Activated CD8-positive, alpha-beta T cell treated with anti-CD3 and anti-CD28 coated beads for 36 hours (primary cell): ENCODE measurements around the gene ANKRD44. TPM values are rescaled to one million over a fixed set of nuclear protein-coding genes. Genes with fewer than 3 reads are reported as not detected.

Experiments
- ATAC-seq: fragments of 200-7000 bp; cut with Tn5 transposase; one replicate; pipeline ENCODE4 v1.10.0; 2021; ENCODE audit warnings: mild to moderate bottlenecking, moderate library complexity
- CTCF ChIA-PET: fragments of 350-600 bp; sonication (Branson Sonifier 250); formaldehyde crosslinking; loops from one replicate; lab custom pipeline; 2021; ENCODE audit warnings: antibody characterized with exemption; lab: Charles Lee
- POLR2A ChIA-PET: fragments of 350-600 bp; sonication (Branson Sonifier 250); formaldehyde crosslinking; loops from one replicate; lab custom pipeline; 2021; ENCODE audit warnings: antibody characterized with exemption; lab: Charles Lee
- DNase-seq: peaks from one replicate; pipeline ENCODE4 v3.0.0-alpha.2; 2020
- H3K27ac Mint-ChIP-seq: one replicate; pipeline ENCODE4 v1.8.0; 2021; ENCODE audit warnings: mild to moderate bottlenecking, mixed read lengths
- H3K27me3 Mint-ChIP-seq: one replicate; pipeline ENCODE4 v1.8.0; 2021; ENCODE audit warnings: mixed read lengths
- H3K36me3 Mint-ChIP-seq: one replicate; pipeline ENCODE4 v1.8.0; 2021; ENCODE audit warnings: low read depth, mixed read lengths
- H3K4me1 Mint-ChIP-seq: one replicate; pipeline ENCODE4 v1.8.0; 2021; ENCODE audit warnings: low read depth, mixed read lengths
- H3K4me3 Mint-ChIP-seq: one replicate; pipeline ENCODE4 v1.8.0; 2021; ENCODE audit warnings: mild to moderate bottlenecking, moderate library complexity, mixed read lengths
- H3K9me3 Mint-ChIP-seq: one replicate; pipeline ENCODE4 v1.8.0; 2021; ENCODE audit warnings: mixed read lengths
- intact Hi-C: fragments of 100-400 bp; cut with micrococcal nuclease; formaldehyde crosslinking; loops from one replicate; pipeline ENCODE4 v1.10.0; 2022
- total RNA-seq, 2 experiments: library from RNA; stranded (reverse); gene quantifications; one replicate each; pipeline ENCODE4 v1.2.3, GENCODE V29; 2021
- TF ChIP-seq, protein P1 (sequence below): fragments of 200-600 bp; IDR thresholded peaks from one replicate; pipeline ENCODE4 v1.8.0; 2022; ENCODE audit warnings: antibody characterized with exemption, mild to moderate bottlenecking

The ANKRD44 gene
- total RNA-seq, 2 experiments from 2014 or later: 131 to 132 TPM

DNA sequence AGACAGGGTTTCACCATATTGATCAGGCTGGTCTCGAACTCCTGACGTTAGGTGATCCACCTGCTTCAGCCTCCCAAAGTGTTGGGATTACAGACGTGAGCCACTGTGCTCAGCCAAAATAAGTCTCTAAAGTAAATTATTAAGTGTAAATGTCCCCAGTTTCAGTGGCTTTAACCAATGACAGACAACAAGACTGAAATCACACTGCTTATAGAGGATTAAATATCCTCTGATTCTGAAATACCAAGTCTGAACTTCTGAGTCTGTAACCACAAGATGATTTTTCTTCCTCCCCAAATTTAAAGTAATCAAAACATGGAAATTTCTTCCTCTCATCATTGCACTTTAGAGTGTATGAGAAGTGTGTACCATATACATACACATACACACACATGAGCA lies 16.5 kb upstream of the ANKRD44 start:
- ChIA-PET CTCF (interaction anchor here (1.0 to 4.0 kb wide), 15 partner anchors 9 to 213 kb away, joined by 3 to 20 read pairs (median 4); no protein-coding TSS in a partner anchor), POLR2A (interaction anchor here (1.0 to 2.3 kb wide), 8 partner anchors 9 to 31 kb away, joined by 3 to 11 read pairs (median 4); partner anchors contain the start of gene ANKRD44)
- ATAC-seq (no peak), DNase-seq (no peak)
- Mint-ChIP-seq H3K27me3 (no peaks in the 10 kb centered on the region), H3K4me1 (peaks cover 65% of the 10 kb centered on the region), H3K36me3 (peaks cover 14% of the 10 kb centered on the region), H3K27ac (peak overlapping the region; percentile 98), H3K9me3 (peaks cover 10% of the 10 kb centered on the region), H3K4me3 (peak overlapping the region; percentile 29)
- intact Hi-C loops: loop anchor here (2.0 to 5.0 kb wide), 2 partner anchors 16 to 35 kb away; partner anchors contain the start of gene ANKRD44
- TF ChIP-seq, protein P1, sequence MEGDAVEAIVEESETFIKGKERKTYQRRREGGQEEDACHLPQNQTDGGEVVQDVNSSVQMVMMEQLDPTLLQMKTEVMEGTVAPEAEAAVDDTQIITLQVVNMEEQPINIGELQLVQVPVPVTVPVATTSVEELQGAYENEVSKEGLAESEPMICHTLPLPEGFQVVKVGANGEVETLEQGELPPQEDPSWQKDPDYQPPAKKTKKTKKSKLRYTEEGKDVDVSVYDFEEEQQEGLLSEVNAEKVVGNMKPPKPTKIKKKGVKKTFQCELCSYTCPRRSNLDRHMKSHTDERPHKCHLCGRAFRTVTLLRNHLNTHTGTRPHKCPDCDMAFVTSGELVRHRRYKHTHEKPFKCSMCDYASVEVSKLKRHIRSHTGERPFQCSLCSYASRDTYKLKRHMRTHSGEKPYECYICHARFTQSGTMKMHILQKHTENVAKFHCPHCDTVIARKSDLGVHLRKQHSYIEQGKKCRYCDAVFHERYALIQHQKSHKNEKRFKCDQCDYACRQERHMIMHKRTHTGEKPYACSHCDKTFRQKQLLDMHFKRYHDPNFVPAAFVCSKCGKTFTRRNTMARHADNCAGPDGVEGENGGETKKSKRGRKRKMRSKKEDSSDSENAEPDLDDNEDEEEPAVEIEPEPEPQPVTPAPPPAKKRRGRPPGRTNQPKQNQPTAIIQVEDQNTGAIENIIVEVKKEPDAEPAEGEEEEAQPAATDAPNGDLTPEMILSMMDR: no peak

DNA sequence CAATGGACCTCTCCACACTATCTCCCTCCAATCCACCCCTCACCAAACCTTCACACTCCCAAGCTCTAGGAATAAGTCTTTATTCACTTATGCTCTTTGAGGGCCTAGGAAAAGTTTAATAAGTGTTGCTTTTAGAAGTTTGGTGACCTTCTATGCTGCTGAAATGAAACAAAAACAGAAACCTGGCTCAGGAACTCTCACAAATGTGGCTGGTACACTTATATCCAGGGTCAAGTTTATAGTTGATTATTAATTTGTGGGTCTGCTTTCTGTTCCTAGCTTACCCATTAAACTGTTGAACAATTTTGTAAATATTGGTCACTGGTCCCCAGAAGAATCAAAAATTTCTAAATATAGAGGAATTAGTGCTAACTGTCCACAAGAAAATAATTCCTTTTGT lies 14.2 kb upstream of the ANKRD44 start:
- Mint-ChIP-seq H3K4me3 (peak overlapping the region; percentile 49), H3K9me3 (no peaks in the 10 kb centered on the region), H3K27ac (peak overlapping the region; percentile 86), H3K27me3 (no peaks in the 10 kb centered on the region), H3K36me3 (peaks cover 6% of the 10 kb centered on the region), H3K4me1 (peaks cover 81% of the 10 kb centered on the region)
- TF ChIP-seq, protein P1: no peak
- CTCF ChIA-PET: interaction anchor here (1.7 kb wide), 1 partner anchor 9 kb away, joined by 4 read pairs; no protein-coding TSS in a partner anchor
- intact Hi-C loops: loop anchor here (5.0 kb wide), 1 partner anchor 38 kb away; no protein-coding TSS in a partner anchor
- ATAC-seq (peak; percentile 25), DNase-seq (no peak)
- POLR2A ChIA-PET: interaction anchor here (0.7 to 2.2 kb wide), 4 partner anchors 13 to 168 kb away, joined by 3 to 15 read pairs (median 4); partner anchors contain the start of gene ANKRD44

DNA sequence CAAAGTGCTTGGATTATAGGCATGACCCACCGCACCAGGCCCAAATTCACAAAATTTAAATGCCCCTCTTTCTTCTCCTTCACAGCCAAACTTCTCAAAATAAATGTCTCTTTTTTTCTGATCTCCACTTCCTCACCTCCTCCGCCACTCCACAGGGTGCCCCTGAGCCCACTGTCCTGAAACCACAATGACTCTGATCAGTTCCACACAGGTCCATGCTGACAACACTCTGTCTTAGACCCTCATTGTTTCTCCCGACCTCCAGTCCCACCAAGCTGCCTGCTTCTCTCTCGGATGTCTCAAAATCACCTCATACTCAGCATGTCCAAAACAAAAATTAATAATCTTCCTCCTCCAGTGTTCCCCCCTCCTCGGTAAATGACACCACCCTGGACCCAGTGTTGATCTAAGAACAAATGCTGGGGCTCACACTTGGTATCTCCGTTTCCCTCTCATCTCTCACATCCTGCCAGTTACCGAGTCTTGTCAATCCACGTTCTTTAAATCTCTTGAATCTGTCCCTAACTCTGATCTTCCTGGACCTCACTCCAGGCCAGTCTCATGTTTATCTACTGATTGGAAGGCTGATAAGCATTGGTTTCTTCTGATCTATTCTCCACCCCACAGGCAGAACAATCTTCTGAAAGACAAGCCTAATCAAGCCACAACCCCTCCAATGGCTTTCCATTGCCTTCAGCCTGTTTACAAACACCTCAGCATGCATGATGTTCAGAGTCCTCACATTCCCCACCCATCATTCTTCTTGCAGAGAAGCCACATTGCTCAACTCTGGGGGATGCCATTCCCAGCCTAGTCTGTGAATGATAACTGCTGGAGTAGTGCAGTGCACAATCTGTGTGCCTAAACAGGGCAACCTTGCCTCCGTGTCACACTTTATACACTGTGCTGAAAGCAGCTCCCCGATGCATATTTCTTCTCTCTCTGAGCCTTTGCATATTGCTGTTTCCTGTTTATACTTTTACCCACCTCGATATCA lies 12.4 kb upstream of the ANKRD44 start:
- Mint-ChIP-seq H3K4me3 (peak overlapping the region; percentile 61), H3K27me3 (no peaks in the 10 kb centered on the region), H3K27ac (peak overlapping the region; percentile 95), H3K4me1 (peaks cover 72% of the 10 kb centered on the region), H3K9me3 (no peaks in the 10 kb centered on the region), H3K36me3 (peaks cover 3% of the 10 kb centered on the region)
- peak; percentile 54 for ATAC-seq
- intact Hi-C loops: no loop called here
- TF ChIP-seq, protein P1: no peak
- ChIA-PET POLR2A (interaction anchor here (1.0 to 2.2 kb wide), 4 partner anchors 8 to 14 kb away, joined by 3 to 15 read pairs (median 6); partner anchors contain the start of gene ANKRD44), CTCF (interaction anchor here (0.8 to 1.7 kb wide), 4 partner anchors 8 to 209 kb away, joined by 3 to 5 read pairs (median 4); no protein-coding TSS in a partner anchor)
- peak; percentile 37 for DNase-seq

DNA sequence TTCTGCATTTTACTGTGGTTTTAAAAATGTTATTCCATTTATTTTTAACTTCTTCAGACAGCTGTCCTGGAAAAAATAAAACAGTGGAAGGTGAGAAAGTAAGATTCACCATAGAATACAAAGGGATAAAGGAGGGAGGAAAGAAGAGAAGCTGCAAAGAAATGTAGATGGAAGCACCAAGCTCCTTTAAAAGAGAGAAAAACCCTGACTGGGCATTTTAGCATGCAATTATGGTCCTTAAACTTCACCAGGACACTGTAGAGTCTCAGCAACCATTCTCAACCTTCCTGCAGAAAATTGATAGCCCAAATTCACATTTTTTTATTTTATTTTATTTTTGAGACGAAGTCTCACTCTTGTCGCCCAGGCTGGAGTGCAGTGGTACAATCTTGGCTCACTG lies 11.6 kb upstream of the ANKRD44 start:
- ATAC-seq (no peak), DNase-seq (no peak)
- TF ChIP-seq, protein P1: no peak
- H3K4me1 Mint-ChIP-seq: peaks cover 65% of the 10 kb centered on the region
- peak overlapping the region; percentile 74 for H3K27ac Mint-ChIP-seq
- ChIA-PET CTCF (interaction anchor here (0.8 to 1.7 kb wide), 5 partner anchors 11 to 208 kb away, joined by 3 to 5 read pairs (median 3); no protein-coding TSS in a partner anchor), POLR2A (interaction anchor here (1.0 kb wide), 1 partner anchor 13 kb away, joined by 6 read pairs; no protein-coding TSS in a partner anchor)
- peak overlapping the region; percentile 15 for H3K4me3 Mint-ChIP-seq
- H3K27me3 Mint-ChIP-seq: no peaks in the 10 kb centered on the region
- H3K36me3 Mint-ChIP-seq: peaks cover 3% of the 10 kb centered on the region
- H3K9me3 Mint-ChIP-seq: no peaks in the 10 kb centered on the region
- intact Hi-C loops: no loop called here
